ENCODE measurements around the gene KLHL8.

DNA sequence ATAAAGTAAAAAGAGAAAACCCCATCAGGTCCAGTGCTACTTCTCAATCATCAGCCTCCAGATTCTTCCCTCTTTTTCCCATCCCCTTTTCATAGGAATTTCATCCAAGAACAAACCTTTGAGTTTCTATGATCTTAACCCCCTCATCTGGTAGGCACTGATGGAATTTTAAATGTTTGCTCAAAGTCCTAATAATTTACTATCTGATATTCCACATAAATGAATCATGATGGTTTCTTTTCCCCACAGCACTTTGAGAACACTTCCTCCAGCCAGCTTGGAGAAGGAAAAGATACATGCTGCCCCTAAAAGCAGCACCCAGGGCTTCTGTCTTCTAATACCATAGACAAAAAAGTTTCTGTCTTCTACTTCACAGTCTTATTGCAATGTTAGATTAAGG lies 19.4 kb upstream of the KLHL8 start:
- TF ChIP-seq CTCF (IDR thresholded peaks at IDR 0.05; ENCODE audit: low read depth, low read length, missing input control) (no peak), RAD21 (IDR thresholded peaks at IDR 0.05) (no peak), SP1 (IDR thresholded peaks at IDR 0.05) (no peak), JUND (IDR thresholded peaks at IDR 0.05) (no peak), TAF1 (conservative IDR thresholded peaks at IDR 0.05) (no peak), EGR1 (IDR thresholded peaks at IDR 0.05; ENCODE audit: low read depth in 2 of 2) (no peak), RXRA (IDR thresholded peaks at IDR 0.05) (no peak)
- TF ChIP-seq, protein P1, sequence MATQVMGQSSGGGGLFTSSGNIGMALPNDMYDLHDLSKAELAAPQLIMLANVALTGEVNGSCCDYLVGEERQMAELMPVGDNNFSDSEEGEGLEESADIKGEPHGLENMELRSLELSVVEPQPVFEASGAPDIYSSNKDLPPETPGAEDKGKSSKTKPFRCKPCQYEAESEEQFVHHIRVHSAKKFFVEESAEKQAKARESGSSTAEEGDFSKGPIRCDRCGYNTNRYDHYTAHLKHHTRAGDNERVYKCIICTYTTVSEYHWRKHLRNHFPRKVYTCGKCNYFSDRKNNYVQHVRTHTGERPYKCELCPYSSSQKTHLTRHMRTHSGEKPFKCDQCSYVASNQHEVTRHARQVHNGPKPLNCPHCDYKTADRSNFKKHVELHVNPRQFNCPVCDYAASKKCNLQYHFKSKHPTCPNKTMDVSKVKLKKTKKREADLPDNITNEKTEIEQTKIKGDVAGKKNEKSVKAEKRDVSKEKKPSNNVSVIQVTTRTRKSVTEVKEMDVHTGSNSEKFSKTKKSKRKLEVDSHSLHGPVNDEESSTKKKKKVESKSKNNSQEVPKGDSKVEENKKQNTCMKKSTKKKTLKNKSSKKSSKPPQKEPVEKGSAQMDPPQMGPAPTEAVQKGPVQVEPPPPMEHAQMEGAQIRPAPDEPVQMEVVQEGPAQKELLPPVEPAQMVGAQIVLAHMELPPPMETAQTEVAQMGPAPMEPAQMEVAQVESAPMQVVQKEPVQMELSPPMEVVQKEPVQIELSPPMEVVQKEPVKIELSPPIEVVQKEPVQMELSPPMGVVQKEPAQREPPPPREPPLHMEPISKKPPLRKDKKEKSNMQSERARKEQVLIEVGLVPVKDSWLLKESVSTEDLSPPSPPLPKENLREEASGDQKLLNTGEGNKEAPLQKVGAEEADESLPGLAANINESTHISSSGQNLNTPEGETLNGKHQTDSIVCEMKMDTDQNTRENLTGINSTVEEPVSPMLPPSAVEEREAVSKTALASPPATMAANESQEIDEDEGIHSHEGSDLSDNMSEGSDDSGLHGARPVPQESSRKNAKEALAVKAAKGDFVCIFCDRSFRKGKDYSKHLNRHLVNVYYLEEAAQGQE (IDR thresholded peaks at IDR 0.05), result no peak
- TF ChIP-seq, protein P2, sequence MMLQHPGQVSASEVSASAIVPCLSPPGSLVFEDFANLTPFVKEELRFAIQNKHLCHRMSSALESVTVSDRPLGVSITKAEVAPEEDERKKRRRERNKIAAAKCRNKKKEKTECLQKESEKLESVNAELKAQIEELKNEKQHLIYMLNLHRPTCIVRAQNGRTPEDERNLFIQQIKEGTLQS (IDR thresholded peaks at IDR 0.05), result no peak
- TF ChIP-seq, protein P3, sequence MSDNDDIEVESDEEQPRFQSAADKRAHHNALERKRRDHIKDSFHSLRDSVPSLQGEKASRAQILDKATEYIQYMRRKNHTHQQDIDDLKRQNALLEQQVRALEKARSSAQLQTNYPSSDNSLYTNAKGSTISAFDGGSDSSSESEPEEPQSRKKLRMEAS (IDR thresholded peaks at IDR 0.05), result no peak
